ENCODE results near the gene ZNF8. TPM values are rescaled to one million over a fixed set of nuclear protein-coding genes. Genes with fewer than 3 reads are reported as not detected.

Gene ZNF8
- polyA plus RNA-seq, 2 of the 4 experiments (the other 2 are of a cell fraction), result 2.3 to 4.0 TPM

- ATAC-seq, result no peak
- Histone ChIP-seq H3K27ac (no peak overlapping the region), H3K4me1 (no peaks in the 10 kb centered on the region), H3K4me2 (no peak overlapping the region), H3K9me3 (peaks cover 96% of the 10 kb centered on the region), H3K4me3 (no peak overlapping the region)
- FAIRE-seq, result no peak
- WGBS (ENCODE audit: missing lambda C conversion rate), result 96% methylated on average over 10 of the region's 10 CpGs
- POLR2A ChIA-PET, result no interaction called here
- no peak for DNase-seq (ENCODE audit: low read depth in 1 of 2, low spot score in 1 of 2)
- CTCF ChIA-PET, result interaction anchor here (1.0 kb wide), 1 partner anchor 9 kb away, joined by 3 read pairs; no protein-coding TSS in a partner anchor
- TF ChIP-seq PHF8 (IDR thresholded peaks at IDR 0.05; ENCODE audit: borderline replicate concordance, low read depth), result no peak
- no peak for TF ChIP-seq NPAS2 (CRISPR knock-in tag; IDR thresholded peaks at IDR 0.05; ENCODE audit: borderline replicate concordance)
- no peak for TF ChIP-seq SREBF2 (IDR thresholded peaks at IDR 0.05)
Measured at GRCh38 chr19:58237324-58237723, 41.4 kb upstream of the ZNF8 start.

- CTCF ChIA-PET, result no interaction called here
Measured at GRCh38 chr19:58243351-58243750, 35.4 kb upstream of the ZNF8 start.

GRCh38 chr19:58248886-58249285, 29.9 kb upstream of the ZNF8 start:
- ChIA-PET POLR2A (no interaction called here), CTCF (no interaction called here)
- Histone ChIP-seq H3K4me1 (no peaks in the 10 kb centered on the region), H3K4me2 (no peak overlapping the region), H3K27ac (no peak overlapping the region), H3K4me3 (no peak overlapping the region), H3K9me3 (peaks cover 99% of the 10 kb centered on the region)
- DNase-seq (ENCODE audit: low read depth in 1 of 2, low spot score in 1 of 2) (no peak), FAIRE-seq (no peak), ATAC-seq (no peak)
- 92% methylated on average over 3 of the region's 3 CpGs for WGBS (ENCODE audit: missing lambda C conversion rate)
- TF ChIP-seq HMGXB4 (CRISPR knock-in tag; IDR thresholded peaks at IDR 0.05; ENCODE audit: borderline replicate concordance) (no peak), CTCF (IDR thresholded peaks at IDR 0.05) (no peak), HOXB13 (CRISPR knock-in tag; IDR thresholded peaks at IDR 0.05; ENCODE audit: low read depth) (no peak), JUN (IDR thresholded peaks at IDR 0.05) (no peak), ATOH8 (CRISPR knock-in tag; IDR thresholded peaks at IDR 0.05; ENCODE audit: low read depth) (no peak), FOXS1 (CRISPR knock-in tag; IDR thresholded peaks at IDR 0.05) (no peak), RAD21 (conservative IDR thresholded peaks at IDR 0.05 in 1 of 2, IDR thresholded peaks at IDR 0.05 in 1 of 2) (no peak), BCL3 (IDR thresholded peaks at IDR 0.05) (no peak), RFX5 (IDR thresholded peaks at IDR 0.05) (no peak), RARB (CRISPR knock-in tag; IDR thresholded peaks at IDR 0.05) (no peak), HOXB5 (CRISPR knock-in tag; IDR thresholded peaks at IDR 0.05) (no peak), FOSL2 (IDR thresholded peaks at IDR 0.05) (no peak), FOSL2 (CRISPR knock-in tag; IDR thresholded peaks at IDR 0.05) (no peak), FOSB (CRISPR knock-in tag; IDR thresholded peaks at IDR 0.05) (no peak), PBX3 (IDR thresholded peaks at IDR 0.05) (no peak), BHLHE40 (IDR thresholded peaks at IDR 0.05; ENCODE audit: low read depth, low read length) (no peak)

More at GRCh38 chr19:58243351-58243750, 35.4 kb upstream of the ZNF8 start:
- H3K4me2 ChIP-seq, result no peak overlapping the region
- DNase-seq (ENCODE audit: low read depth in 1 of 2, low spot score in 1 of 2) (no peak), FAIRE-seq (no peak), ATAC-seq (no peak; a peak in 2 of 6 replicates)
- POLR2A ChIA-PET, result no interaction called here
- WGBS (ENCODE audit: missing lambda C conversion rate), result 90% methylated on average over 6 of the region's 6 CpGs
- no peak overlapping the region for H3K4me3 ChIP-seq
- TF ChIP-seq EHF (CRISPR knock-in tag; IDR thresholded peaks at IDR 0.05) (no peak), NFE2L2 (conservative IDR thresholded peaks at IDR 0.05; ENCODE audit: low read length) (no peak), HDAC2 (IDR thresholded peaks at IDR 0.05) (no peak), NPAS2 (CRISPR knock-in tag; IDR thresholded peaks at IDR 0.05; ENCODE audit: borderline replicate concordance) (no peak), MAX (IDR thresholded peaks at IDR 0.05) (no peak), ZFP36 (IDR thresholded peaks at IDR 0.05; ENCODE audit: borderline replicate concordance, partially characterized antibody) (no peak), EP300 (IDR thresholded peaks at IDR 0.05) (no peak), FOSL2 (IDR thresholded peaks at IDR 0.05) (no peak), FOSL2 (CRISPR knock-in tag; IDR thresholded peaks at IDR 0.05) (no peak), ZC3H11A (IDR thresholded peaks at IDR 0.05) (no peak), POLR2AphosphoS2 (conservative IDR thresholded peaks at IDR 0.05; ENCODE audit: low read length) (no peak), RAD21 (conservative IDR thresholded peaks at IDR 0.05 in 1 of 2, IDR thresholded peaks at IDR 0.05 in 1 of 2) (no peak), MAZ (IDR thresholded peaks at IDR 0.05; ENCODE audit: borderline replicate concordance, low read depth, low read length) (no peak), EHMT2 (IDR thresholded peaks at IDR 0.05; ENCODE audit: low read depth) (no peak), USF2 (IDR thresholded peaks at IDR 0.05) (no peak), NR3C1 (IDR thresholded peaks at IDR 0.05) (no peak)
- H3K27ac ChIP-seq, result no peak overlapping the region
- no peaks in the 10 kb centered on the region for H3K4me1 ChIP-seq
- H3K9me3 ChIP-seq, result peaks cover 99% of the 10 kb centered on the region
